GM12865 (cell line): ENCODE data around the gene FAM20A.

Experiments used
- DNase-seq: peaks from one replicate; pipeline ENCODE4 v3.0.0; 2010; ENCODE audit warnings: low read depth
- H3K4me3 ChIP-seq: 2 replicates; pipeline ENCODE4 v1.5.1; 2011; ENCODE audit warnings: mild to moderate bottlenecking, low read depth, low read length, control low read depth
- CTCF ChIP-seq: IDR thresholded peaks from 2 replicates; pipeline ENCODE4 v1.5.1; 2011; ENCODE audit warnings: low read length, control low read depth, low read depth, inconsistent platforms; ENCODE audit not compliant: insufficient read depth; ENCODE audit errors: missing control alignments

FAM20A gene

DNA sequence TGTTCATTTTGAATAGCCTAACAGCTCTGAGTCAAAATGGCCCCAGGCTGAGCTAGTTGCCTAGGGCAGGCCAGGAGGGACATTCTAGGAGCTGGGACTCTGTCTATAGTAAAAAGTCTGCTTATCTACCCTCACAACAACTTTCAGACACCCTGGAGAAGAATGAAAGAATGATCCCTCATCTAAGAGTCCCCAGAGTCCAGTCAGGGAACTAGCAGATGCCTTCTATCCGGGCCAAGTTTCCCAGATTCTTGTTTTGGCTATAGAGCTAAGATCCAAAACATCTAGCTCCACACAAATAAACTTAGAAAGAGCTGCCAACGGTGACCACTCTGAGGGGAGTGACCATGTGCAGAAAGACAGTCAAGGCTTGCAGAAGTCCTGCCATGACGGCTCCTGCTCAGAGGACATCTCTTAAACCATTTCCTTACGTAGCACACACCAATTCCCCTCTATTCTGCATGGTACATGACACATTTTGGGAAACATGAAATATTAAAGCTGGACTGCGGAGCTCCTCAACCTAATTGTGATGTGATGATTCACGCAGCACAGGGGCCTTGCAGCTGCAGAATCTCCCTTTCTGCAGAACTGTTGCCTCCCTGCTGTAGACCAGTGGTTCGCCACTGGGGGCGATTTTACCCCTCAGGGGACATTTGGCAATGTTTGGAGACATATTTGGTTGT lies 24.2 kb downstream of the FAM20A start:
- H3K4me3 ChIP-seq = no peak overlapping the region
- no peak for DNase-seq
- no peak for TF ChIP-seq CTCF

- no peak for TF ChIP-seq CTCF
- no peak for DNase-seq
- H3K4me3 ChIP-seq = no peak overlapping the region
These were observed 25.0 kb downstream of the FAM20A start for GRCh38 chr17:68576137-68576536.

- no peak for DNase-seq
- no peak for TF ChIP-seq CTCF
- H3K4me3 ChIP-seq = no peak overlapping the region
These were observed 27.8 kb downstream of the FAM20A start for GRCh38 chr17:68573338-68573737.

- TF ChIP-seq CTCF = no peak
- no peak overlapping the region for H3K4me3 ChIP-seq
- DNase-seq = no peak
These were observed 28.9 kb downstream of the FAM20A start for GRCh38 chr17:68572138-68572842.

DNA sequence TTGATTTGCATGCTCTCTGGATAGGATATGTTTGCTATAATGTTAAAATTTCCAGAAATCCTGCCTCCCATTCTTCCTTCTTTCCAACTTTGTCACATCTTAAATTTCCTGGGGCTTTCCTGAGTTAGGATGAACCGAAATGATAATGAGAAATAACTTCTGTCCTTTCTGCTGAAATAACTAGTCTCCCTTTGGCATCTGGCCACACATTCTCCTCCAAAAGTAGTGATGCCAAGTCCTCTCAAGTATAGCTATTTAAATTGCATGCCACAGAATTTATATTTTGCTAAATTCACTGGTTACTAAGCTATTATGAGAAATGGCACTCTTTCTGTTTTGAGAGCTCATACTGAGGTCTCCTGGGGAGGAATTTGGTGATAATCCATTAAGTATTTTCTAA lies 30.6 kb downstream of the FAM20A start:
- no peak overlapping the region for H3K4me3 ChIP-seq
- TF ChIP-seq CTCF = no peak
- no peak for DNase-seq

DNA sequence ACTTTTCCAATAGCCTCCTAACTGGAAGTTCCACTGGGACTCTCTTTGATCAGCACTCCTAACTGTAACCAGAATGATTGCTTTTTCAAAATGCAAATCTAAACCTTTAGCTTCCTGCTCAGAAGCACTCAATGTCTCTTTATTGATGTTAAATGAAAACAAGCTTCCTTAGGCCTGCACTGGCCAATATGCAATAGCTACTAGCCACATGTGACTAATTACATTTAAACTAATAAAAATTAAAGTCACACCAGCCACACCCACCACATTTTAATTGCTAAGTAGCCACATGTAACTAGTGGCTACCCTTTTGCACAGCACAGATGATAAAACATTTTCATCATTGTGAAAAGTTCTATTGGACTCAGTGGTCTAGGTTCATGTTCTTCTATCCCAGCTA lies 31.8 kb downstream of the FAM20A start:
- TF ChIP-seq CTCF = no peak

GRCh38 chr17:68568581-68568980 lies 32.6 kb downstream of the FAM20A start:
- H3K4me3 ChIP-seq = no peak overlapping the region
- DNase-seq = no peak
- no peak for TF ChIP-seq CTCF

More for the DNA sequence above, 31.8 kb downstream of the FAM20A start:
- H3K4me3 ChIP-seq = no peak overlapping the region
- no peak for DNase-seq
